HG03103 (cell line): ENCODE data around the gene SHROOM3.

Experiments used
- ATAC-seq: cut with Tn5 transposase; IDR thresholded peaks from one replicate; pipeline ENCODE4 v1.9.1; 2021; ENCODE audit warnings: low read depth; ENCODE audit not compliant: unreplicated experiment

SHROOM3 gene

DNA sequence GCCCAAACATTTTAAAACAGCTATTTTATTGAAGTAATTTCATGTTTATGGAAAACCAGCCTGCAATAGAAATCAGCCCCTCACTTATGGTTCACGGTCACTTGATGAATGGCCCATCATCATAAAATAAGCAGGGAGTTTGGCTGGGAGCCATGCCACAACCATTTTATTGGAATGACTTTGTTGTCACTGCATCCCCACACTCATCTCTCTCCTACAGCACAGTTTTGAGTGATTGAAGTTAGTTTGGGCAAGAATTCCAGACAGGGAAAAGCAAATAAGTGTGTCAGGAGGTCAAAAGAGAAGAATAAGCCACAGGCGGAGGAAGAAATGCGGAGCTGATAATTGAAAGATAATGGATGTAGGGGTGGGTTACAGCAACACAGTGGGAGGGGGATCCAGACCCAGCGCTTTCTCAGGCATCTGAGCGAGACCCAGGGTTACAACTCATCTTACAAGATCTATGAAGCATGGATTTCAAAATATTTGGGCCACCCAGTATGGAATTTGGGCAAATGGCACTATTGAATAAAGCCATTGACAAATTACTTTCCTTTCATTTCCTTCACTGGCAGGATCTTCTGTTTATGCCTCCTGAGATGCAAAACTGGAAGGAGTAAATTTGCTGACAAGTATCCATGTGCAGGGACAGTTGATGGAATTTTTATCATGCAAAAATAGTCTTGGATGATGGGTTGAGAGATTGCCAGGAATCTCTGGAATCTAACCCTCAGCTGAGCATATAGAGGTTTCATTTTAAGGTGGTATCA is 100.8 kb downstream of the SHROOM3 start:
- ATAC-seq = no peak

DNA sequence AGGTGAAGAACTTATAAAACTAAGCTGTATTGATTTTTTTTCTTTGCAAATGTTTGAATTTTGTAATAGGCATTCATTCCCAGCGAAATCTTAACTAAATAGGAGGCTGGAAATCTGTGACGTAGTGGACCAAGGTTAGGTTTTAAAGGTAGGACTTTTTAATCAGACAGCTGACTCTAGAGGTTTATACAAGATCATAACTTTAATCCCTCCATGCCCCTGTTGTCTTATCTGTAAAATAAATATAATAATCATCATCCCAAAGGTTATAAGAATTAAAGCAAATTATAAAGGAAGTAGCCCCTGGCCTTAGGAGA is 101.3 kb downstream of the SHROOM3 start:
- no peak for ATAC-seq

DNA sequence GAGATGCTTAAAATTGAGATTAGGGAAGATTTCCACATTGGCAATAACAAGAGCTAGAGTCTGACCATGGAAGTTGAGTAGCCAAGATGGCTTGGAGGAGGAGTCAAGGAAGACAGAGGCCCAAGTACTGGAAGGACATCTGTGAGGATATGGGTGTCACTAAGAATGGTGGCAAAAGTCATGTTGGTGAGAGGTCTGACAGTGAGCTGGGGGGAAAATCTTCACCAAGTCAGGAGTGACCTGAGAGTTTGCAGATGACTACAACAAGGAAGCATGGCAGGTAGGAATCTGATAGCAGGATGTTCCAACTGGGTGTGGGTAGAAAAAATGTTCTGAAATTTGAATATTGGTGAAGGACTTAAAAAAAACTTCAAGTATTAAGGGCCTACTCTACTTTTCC is 103.3 kb downstream of the SHROOM3 start:
- no peak for ATAC-seq

DNA sequence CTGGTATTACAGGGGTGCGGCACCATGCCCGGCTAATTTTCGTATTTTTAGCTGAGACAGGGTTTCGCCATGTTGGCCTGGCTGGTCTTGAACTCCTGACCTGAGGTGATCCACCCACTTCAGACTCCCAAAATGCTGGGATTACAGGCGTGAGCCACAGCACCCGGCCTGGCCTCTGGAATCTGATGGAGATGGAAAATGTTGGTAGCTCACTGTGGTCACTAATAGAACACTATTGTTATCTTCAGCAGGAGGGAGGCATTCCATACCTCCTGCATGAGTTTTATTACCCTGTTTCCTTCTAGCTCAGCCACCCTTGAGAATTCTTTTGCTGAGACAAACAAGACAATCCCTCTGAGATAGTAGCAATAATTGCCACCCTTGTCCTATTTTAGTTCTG is 105.0 kb downstream of the SHROOM3 start:
- ATAC-seq = no peak

DNA sequence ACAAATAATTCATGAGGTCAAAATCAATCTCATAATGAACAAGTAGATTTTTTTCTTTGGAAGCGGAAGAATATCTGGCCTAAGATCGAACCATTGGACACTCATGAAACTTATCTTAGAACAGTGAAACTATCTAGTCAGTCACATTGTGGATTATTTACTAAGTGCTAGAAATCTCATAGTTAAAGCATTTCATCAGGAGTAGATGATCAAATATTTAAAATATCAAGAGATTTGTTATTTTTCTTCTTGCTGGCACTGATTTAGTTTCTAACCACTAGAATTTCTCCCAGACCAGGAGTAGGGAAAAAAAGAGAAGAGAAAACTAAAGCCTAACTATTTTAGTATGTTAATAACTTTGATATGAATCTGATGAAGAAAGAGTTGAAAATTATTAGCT is 105.5 kb downstream of the SHROOM3 start:
- ATAC-seq = no peak

DNA sequence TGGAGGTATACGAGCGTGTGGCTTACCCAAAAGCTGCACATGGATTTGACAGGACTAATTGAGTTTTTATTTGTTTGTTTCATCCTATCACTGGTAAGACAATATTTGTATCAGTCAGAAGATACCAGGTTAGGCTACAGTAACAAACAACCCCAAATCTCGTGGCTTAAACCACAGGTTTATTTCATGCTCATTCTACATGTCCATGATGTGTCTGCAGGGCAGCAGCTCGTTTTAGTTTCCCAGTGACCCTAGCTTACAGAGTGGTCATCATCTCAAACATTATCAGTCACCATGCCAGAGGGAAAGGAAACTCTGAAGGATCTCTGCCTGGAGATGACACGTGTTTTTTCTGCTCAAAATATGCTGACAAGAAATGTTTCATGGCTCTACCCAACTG is 108.3 kb downstream of the SHROOM3 start:
- no peak for ATAC-seq

DNA sequence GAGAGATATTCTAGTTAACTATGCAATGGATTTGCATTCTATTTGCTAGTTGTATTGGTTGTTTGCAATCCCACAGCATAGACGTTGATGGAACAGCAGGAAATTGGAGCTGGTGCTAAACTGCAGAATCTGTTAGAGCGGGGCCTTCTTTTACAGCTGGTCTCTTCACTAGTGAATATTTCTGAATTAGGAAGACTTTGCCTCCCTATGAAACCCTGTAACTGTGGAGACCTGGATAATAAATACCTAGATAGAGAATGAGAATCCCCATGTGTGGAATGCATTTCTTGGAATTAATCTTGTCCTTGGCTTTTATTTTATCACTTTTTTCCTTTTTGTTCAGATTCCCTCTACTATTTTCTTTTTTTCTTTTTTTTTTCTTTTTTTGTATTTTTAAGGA is 109.7 kb downstream of the SHROOM3 start:
- no peak for ATAC-seq

DNA sequence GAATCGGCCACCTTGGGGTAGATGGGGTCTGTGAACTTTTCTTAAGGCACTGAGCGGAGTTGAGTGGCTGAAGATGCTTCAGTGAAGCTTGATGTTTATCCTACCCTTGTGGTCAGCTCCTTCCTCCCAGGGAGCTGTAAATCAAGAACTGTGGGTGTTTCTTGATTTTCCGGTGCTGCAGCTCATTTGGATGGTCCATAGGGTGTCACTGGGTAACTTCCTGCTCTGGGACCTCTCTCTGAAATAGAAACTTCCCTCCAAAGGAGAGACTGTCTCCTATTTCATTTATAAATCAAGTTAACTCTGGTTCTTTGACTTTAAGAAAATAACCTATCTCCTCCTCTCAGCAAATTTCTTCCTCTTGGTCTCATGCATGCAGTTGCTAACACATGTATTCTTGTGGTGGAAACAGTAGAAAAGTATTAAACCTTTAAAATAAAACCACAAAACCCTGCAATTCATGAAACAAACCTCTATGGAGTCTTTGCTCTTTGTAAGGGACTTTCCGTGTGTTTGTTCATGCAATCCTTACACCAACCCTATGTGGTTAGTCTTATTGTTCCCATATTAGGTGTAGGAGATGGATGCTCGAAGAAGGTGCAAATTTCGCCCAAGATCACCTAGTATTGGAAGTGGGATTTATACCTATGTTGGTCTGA is 110.3 kb downstream of the SHROOM3 start:
- no peak for ATAC-seq

DNA sequence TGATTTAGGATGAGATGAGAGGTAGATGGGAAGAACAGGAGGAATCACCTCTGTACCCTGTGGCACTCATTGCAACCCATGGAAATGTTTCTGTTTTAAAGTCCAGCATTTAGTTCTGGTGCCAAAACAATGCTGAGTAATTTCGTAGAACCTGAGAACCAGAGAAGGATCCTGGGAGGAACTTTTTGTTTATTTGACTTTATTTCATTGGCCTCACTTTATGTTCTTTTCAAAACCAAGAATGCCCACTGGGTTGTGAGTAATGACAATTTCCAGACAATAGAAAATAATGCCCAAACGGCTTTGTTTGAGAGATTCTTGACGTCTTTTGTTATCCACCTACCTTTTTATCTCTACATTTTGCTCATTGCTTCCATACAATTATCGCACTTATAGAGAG is 111.3 kb downstream of the SHROOM3 start:
- ATAC-seq = no peak

DNA sequence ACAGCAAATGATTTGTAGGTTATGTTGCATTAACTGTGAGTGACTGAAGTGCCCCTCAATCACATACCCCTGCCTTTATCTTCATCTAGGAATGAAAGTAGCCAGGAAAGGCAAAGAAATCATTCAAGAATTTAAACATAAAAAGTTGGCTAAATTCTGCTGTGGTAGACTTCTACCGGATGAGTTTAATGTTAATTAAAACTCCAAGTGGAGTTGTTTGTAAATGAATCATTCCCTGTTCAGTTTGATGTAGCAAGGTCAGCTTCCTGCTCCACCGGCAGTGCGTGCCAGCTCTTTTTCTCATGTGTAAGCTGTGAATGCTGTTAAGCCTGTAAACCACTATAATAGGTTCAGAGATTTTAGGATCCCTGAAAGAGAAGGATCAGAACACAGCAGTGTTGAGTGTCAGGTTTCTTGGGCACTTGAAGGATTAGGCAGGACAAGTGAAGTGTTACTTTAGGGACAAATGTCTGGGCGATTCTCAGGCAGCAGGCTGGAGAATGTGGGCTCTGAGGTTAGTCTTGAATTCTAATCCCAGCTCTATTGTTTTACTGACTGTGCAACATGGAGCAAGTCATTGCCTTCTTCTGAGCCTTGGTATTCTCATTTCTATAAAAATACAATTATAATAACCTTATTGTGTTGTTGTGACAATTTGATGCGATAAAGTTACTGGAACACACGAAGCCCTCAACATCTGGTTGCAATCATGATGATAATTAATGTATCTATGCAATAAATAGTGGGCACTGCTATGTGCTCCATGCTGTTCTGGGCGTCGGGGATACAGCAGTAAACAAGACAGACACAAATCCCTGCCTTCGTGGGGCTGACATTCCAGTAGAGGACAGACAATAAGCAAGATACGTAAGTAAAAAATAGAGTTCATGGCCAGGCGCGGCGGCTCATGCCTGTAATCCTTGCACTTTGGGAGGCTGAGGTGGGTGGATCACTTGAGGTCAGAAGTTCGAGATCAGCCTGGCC is 112.0 kb downstream of the SHROOM3 start:
- no peak for ATAC-seq

DNA sequence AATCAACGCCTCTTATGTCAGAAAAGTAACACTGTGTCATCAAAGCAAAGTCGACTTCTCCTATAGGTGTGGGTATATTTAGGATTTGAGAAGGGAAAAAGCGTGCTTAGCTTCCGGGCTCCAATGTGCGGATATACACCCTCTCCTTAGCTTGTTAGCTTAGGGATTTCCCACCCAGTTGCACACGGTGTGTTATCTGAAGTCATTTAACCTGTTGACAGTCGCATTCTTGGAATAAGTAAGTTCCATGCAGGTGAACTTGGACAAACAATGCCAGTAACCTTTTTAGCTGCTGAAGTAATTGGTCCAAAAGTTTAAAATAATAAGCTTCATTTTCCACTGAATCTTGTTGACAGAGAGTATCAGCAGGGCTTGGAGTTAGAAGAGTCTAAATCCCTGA is 113.7 kb downstream of the SHROOM3 start:
- ATAC-seq = no peak

DNA sequence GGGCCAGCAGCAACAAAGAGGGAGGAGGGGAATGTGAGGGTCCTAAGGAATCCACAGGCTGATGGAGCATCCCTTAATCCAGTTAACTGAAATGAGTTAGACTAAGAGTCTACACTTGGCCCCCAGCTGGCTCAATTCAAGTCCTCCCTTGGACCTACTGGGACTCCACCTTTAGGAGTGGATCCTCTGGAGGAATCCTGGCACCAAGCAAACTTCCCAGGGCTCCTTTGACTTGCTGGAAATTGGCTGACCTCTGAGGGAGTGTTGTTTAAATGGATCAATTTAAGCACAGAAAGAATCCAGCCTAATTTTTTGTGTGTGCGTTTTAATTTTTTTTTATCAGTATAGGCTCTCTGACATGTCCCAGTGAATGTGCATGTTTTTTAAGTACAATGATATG is 114.7 kb downstream of the SHROOM3 start:
- no peak for ATAC-seq

DNA sequence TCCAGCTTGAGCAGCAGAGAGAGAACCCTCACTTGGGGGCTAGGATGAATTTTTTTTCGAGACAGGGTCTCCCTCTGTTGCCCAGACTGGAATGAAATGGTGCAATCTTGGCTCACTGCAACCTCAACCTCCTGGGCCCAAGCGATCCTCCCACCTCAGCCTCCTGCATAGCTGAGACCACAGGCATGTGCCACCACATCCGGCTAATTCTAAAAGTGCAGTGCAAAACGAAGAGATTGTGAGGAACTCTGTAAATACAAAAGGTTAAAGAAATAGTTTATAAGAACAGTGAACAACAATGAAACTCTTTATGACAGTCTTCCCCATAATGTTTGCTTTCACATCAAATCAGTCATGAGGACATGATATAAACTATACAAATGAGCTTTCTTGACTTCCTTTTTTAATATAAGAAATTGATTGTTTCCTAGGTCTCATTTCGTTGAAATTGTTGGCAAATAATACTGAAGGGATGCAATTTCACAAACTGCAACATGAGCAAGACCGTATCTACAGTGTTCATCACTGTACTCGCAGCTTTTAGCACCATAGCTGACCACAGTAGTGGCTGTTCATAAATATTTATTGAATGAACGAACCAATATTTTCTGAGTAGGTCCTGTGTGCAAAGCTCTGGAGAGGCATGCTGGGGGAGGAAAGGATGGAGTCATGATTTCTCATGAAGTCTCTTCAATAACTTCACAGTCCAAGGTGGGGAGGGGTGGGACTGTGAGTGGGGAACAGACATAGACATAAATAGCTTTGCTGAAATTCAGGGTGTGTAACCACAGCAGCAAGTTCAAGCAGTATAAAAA is 116.1 kb downstream of the SHROOM3 start:
- ATAC-seq = no peak

DNA sequence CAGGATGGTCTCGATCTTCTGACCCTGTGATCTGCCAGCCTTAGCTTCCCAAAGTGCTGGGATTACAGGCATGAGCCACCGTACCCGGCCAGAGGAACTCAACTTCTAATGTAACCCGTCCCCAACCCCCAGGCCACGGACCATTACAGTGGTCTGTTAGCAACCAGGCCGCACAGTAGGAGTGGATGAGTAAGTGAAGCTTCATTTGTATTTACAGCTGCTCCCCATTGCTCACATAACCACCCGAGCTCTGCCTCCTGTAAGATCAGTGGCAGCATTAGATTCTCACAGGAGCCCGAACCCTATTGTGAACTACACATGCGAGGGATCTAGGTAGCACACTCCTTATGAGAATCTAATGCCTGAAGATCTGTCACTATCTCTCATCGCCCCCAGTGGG is 119.6 kb downstream of the SHROOM3 start:
- no peak for ATAC-seq

DNA sequence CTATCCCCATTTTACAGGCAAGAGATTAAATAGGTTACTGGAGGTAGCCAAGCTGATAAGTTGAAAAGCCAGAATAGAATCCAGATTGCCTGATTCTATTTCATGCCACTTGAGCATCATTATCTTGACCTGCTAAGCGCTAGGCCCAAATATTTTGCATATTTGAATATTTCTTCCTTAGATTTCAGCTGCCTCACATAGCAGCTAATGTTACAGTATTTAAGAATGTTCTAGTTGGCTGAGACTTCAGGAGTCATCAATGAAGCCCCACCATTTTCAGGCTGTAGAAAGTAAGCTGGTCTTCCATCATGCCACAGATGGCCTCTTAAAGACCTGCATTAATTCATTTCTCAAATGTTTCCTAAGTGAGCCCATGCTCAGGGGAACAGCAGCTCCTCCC is 121.4 kb downstream of the SHROOM3 start:
- no peak for ATAC-seq

DNA sequence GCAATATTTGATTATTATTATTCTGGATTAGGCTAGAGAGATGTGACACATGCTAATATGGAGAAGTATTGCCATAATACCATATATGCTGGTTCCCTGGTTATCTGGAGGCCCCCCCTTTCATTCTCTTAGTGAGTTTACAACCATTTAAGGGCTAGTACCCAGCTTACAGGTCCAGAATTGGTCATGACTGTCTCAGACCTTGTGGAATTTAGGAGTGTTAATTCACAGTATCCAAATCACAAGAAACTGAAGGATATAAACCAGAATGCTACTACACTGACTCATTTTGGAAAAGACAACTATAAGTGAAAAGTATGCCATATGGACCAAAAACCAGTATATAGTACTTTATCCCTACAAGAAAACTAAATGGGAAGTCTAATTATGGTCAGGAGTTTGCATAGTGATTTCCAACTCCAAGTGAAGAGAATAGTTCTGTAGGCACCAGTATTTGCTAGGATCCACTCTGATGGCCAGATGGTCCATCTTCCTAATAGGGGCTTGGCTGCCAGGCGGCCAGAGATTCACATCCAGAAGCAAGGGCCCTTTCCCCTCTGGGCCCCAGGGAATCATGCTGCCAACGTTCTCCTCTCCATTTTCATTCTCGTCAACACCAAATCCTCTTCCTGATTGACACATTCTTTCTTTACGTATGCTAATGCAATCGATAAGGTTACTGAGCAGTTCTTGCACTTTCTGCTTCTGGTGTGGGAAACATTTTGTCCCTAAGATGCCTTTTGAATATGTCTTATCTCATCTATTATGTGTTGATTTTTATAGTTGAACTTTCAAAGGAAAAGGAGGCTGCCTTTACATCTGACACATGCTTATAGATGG is 123.6 kb downstream of the SHROOM3 start:
- ATAC-seq = no peak

DNA sequence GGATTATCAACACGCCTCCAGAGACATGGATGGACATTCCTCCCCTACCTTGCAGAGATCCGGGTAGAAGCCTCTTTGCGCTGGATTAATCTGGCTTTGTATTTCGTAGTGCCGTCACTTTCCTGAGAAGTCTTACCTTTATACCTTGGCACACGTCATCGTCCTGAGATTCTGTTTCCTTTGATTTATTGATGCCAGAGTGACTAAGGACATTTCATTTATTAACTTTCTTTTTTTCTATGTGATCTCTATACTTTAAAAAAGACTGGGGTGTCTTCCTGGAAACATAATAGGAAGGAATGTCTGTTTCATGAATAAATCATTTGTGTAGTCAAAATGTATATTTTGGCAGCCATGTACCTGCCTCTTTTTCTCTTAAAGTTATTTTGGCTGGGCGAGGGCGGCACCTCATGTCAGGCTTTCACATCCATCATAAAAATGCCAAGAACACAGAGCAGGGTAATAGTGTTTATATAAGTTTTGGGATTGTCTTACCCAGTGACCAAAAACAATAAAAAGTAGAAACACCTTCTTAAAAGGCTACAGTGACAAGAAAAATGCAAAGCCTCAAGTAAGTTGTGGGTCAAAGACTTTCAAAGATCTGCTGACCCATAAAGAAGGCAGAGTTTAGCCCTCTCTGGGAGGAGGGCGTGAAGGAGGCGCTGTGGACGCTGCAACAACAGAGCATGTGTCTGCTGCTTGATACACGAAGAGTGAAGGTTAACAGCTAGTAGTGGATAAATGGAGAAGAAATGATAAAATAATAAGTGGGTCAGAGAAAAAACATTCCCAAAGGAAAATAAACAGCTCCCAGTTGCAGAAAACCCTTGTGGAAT is 124.4 kb downstream of the SHROOM3 start:
- no peak for ATAC-seq

DNA sequence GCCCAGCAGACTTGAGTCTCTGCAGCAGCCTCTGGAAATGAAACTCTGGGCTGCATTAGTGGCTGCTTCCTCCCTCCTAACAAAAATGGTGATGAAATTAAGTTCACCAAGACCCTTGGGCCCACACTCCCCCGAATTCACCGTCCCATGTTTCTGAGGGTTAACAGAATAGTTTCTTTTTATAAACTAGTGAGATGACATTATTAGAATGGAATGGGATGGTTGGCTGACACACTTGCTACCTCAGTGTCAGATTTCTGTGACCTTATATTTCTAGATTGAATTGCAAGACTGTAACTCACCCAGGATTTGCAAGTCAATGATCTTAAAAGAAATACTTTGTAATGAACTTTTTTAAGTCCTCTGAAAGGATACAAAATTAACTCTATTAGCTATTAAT is 127.1 kb downstream of the SHROOM3 start:
- ATAC-seq = no peak
